NB4 (cell line): ENCODE measurements around the gene AHDC1.

Source experiments
- DNase-seq: peaks from one replicate; pipeline ENCODE4 v3.0.0; 2010; ENCODE audit warnings: low read depth
- H3K4me3 ChIP-seq: one replicate; pipeline ENCODE4 v1.5.1; 2011; ENCODE audit warnings: mild to moderate bottlenecking, low read depth, low read length, moderate library complexity
- MYC ChIP-seq: IDR thresholded peaks from 2 replicates; pipeline ENCODE4 v1.6.1; 2011; ENCODE audit warnings: low read depth, low read length
- POLR2A ChIP-seq: IDR thresholded peaks from 2 replicates; pipeline ENCODE4 v1.6.1; 2011; ENCODE audit warnings: mild to moderate bottlenecking; ENCODE audit not compliant: insufficient read length; ENCODE audit errors: extremely low read depth
- TF ChIP-seq, protein P1 (sequence below): IDR thresholded peaks from 2 replicates; pipeline ENCODE4 v1.6.1; 2011; ENCODE audit warnings: low read depth, low read length
- TF ChIP-seq, protein P2 (sequence below): IDR thresholded peaks from one replicate; pipeline ENCODE4 v1.5.1; 2012; ENCODE audit warnings: low read depth, low read length

Gene AHDC1

DNA sequence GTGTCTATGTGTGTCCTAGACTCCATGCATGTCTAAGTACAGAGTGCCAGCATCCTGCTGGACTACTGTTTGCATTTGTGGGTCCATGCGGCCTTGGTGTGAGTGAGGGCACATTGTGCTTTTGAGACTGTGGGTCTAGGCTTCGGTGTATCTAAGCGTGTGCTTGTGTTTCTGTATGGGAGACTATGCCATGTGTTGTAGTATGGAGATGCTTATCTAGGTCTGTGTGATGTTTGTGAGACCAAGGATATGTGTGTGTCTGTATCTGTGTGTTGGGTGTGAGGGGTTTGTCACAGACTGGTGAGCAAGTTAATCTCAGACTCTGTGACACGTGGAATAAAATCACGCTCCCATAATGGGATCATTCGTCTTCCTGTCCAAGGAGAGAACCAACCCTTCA lies 14.5 kb downstream of the AHDC1 start:
- no peak for DNase-seq
- TF ChIP-seq, protein P1, sequence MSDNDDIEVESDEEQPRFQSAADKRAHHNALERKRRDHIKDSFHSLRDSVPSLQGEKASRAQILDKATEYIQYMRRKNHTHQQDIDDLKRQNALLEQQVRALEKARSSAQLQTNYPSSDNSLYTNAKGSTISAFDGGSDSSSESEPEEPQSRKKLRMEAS = no peak
- TF ChIP-seq MYC (no peak), POLR2A (no peak)
- TF ChIP-seq, protein P2, sequence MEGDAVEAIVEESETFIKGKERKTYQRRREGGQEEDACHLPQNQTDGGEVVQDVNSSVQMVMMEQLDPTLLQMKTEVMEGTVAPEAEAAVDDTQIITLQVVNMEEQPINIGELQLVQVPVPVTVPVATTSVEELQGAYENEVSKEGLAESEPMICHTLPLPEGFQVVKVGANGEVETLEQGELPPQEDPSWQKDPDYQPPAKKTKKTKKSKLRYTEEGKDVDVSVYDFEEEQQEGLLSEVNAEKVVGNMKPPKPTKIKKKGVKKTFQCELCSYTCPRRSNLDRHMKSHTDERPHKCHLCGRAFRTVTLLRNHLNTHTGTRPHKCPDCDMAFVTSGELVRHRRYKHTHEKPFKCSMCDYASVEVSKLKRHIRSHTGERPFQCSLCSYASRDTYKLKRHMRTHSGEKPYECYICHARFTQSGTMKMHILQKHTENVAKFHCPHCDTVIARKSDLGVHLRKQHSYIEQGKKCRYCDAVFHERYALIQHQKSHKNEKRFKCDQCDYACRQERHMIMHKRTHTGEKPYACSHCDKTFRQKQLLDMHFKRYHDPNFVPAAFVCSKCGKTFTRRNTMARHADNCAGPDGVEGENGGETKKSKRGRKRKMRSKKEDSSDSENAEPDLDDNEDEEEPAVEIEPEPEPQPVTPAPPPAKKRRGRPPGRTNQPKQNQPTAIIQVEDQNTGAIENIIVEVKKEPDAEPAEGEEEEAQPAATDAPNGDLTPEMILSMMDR = no peak
- no peak overlapping the region for H3K4me3 ChIP-seq

DNA sequence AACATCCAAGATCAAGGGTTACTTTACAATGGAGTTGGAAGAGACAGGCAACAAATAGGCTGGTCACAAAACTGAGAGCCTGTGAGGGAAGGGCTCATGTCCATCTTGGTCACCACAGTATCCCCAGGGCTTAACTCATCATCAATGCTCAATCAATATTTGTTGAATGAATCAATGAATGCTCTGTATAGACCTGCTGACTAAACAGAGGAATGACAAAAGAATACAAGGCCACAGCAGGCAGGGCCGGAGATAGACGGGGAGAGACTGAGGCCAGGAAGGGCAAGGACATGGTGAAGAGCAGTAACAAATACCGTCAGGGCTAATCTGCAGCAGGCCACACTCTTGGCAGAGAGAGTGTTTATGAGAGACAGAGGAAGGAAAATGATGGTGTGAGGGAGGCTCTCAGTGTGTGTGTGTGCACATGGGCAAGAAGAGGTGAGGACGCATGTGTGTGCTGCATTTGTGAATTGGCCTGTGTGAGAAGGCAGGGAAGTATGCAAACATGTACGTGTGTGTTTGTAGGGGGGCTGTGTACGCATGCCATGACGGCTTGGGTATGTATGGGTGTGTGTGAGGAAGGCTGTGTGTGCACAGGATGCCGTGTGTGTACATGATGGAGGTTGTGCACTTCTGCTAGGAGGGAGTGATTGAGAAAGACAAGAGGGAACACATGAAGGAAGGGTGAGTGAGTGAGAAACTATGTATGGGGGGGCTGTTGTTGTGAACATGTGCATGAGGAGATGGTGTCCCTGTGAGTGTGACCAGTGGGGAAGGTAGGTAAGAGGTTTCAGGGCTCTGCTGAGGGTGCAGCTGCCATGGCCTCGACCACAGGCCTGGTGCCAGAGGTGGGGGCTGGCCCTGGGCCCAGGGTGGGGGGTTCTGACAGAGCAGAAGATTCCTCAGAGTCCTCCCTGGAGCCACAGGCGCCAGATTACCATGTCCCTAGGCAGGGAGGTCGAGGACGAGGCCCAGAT lies 15.4 kb downstream of the AHDC1 start:
- no peak overlapping the region for H3K4me3 ChIP-seq
- TF ChIP-seq MYC (no peak), POLR2A (no peak)
- TF ChIP-seq, protein P2 = no peak
- TF ChIP-seq, protein P1 = no peak
- no peak for DNase-seq

DNA sequence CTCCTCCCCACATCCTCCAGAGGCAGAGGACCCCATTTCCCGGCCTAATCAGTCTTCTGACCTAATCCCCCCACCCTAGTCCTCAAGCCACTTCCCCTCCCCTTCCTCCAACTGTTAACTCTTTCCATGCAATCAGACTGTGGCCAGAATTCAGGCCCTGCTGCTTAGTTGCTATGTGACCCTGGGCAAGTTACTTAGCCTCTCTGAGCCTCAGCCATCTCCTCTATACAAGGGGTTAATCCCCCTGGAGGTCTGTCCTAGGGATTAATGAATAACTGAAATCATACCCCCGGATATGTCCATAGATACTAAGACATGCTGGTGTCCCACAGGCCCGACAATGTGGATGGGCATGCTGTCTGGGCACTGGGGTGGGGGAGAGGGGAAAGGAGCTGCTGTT lies 18.3 kb downstream of the AHDC1 start:
- no peak overlapping the region for H3K4me3 ChIP-seq
- DNase-seq = no peak
- TF ChIP-seq POLR2A (no peak), MYC (no peak)
- TF ChIP-seq, protein P2 = no peak
- TF ChIP-seq, protein P1 = no peak

DNA sequence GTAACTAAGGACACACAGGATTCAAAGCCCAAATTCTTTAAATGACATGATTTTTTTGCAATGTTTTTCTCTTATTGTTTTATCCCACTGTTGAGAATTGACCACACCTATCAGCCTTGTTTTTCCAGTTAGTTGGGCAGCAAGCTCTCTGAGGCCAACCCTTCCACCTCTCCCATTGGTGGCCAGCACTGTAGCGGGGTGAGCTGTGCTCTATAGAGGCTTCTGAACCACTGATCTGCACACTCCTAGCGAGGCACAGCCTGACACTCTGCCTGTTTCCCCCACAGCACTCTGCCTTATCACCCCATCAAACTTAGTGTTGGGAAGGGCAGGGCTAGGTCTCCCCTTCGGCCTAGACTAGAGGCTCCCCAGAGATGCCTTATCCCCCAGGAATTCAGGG lies 19.5 kb downstream of the AHDC1 start:
- H3K4me3 ChIP-seq = no peak overlapping the region
- no peak for DNase-seq
- TF ChIP-seq, protein P2 = no peak
- TF ChIP-seq MYC (no peak), POLR2A (no peak)
- TF ChIP-seq, protein P1 = no peak

DNA sequence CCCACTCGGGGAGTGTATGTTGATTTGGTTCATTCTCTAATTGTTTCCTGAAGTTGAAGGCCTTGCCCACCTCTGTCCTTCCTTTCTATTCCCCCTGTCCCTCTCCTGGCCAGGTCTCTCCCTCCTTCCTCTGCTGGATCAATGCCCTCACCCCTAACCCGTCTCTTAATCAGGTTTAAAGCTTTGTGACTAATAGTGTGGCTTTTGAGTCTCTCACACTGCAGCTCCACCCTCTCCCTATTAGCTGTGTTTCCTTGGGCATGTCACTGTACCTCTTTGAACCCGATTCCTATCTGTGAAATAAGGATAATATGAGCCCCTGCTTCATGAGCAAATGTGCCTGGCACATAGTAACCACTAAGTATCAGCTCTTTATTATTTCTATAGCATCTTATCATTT lies 20.5 kb downstream of the AHDC1 start:
- DNase-seq = no peak
- H3K4me3 ChIP-seq = no peak overlapping the region
- no peak for TF ChIP-seq MYC
- TF ChIP-seq, protein P1 = no peak
- TF ChIP-seq POLR2A = no peak
- TF ChIP-seq, protein P2 = no peak

DNA sequence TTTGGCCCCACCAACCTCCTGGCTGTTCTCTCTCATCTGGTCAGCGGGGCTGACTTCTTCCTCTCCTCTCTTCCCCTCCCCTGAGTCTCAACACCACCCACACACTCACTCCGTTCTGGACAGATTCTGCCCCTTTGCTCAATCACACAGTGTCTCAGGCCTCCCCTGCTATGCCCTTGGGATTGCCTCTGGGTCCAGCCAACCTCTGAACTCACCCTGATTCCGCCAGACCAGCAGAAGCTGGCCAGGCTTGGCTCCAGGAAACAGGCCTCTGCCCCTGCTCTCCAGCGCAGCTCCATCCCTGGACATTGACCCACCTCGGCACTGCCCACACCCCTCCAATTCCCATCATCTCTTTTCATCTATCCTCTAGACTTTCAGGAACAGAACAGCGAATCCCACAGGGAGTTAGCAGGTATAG lies 22.1 kb downstream of the AHDC1 start:
- TF ChIP-seq, protein P2 = no peak
- DNase-seq = no peak
- H3K4me3 ChIP-seq = no peak overlapping the region
